K562 (cell line): Measurements from ENCODE around the gene SLC17A9. TPM values are rescaled to one million over a fixed set of nuclear protein-coding genes. Genes with fewer than 3 reads are reported as not detected.

ENCODE experiments used
- ATAC-seq: fragments of 200-7000 bp; cut with Tn5 transposase; 3 replicates; pipeline ENCODE4 v1.9.1; 2020; ENCODE audit warnings: moderate library complexity
- BruUV-seq: library from RNA; stranded (reverse); fragments of 400-500 nt; replicated peaks from 2 replicates; lab custom pipeline; 2021; lab: Mats Ljungman, UMichigan
- CTCF ChIA-PET: fragments of 300-600 bp; formaldehyde crosslinking; extraction: SDS; loops from one replicate; lab custom pipeline; 2021; ENCODE audit warnings: low intra/inter-chr PET ratio; lab: Yijun Ruan, JAX
- POLR2A ChIA-PET: fragments of 300-600, 350-650 bp; sonication (Branson Sonifier 250); formaldehyde crosslinking; extraction: SDS; loops from one replicate; lab custom pipeline; 2021; ENCODE audit warnings: antibody characterized with exemption, inconsistent platforms; lab: Yijun Ruan, JAX
- DNase-seq, 4 experiments: peaks; one replicate each; pipeline versions ENCODE4 v3.0.0 to v3.0.0-alpha.2; 2011 to 2018; ENCODE audit warnings: low spot score in 3 of 4, mixed read lengths in 3 of 4; ENCODE audit errors: extremely low read depth in 1 of 4
- FAIRE-seq: peaks from 2 replicates; lab custom pipeline; 2011; peaks lifted over from hg19 to GRCh38; lab: Jason Lieb, UNC
- H2AFZ ChIP-seq: 2 replicates; pipeline ENCODE4 v1.6.0; 2011; ENCODE audit warnings: low read depth, low read length, control low read depth, inconsistent platforms
- H3K27ac ChIP-seq: fragments of 200-600 bp; 3 replicates; pipeline ENCODE4 v1.8.0; 2011; ENCODE audit warnings: low read depth, mild to moderate bottlenecking, control low read depth, inconsistent platforms, low read length, moderate library complexity, mixed read lengths; ENCODE audit errors: extremely low read depth
- H3K27me3 ChIP-seq, 2 experiments: fragments of 300-600 bp in 1 of 2; 2 replicates in 1 of 2; 3 replicates in 1 of 2; pipeline versions ENCODE4 v1.6.0 to v1.8.0; 2011; ENCODE audit warnings: inconsistent platforms in 2 of 2, low read length in 2 of 2, mild to moderate bottlenecking in 1 of 2, mixed read lengths in 1 of 2, moderate library complexity in 1 of 2; ENCODE audit not compliant: control insufficient read depth in 2 of 2, insufficient read depth in 2 of 2
- H3K36me3 ChIP-seq: fragments of 300-600 bp; 3 replicates; pipeline ENCODE4 v1.8.0; 2011; ENCODE audit warnings: mild to moderate bottlenecking, low read length, inconsistent platforms; ENCODE audit not compliant: control insufficient read depth, insufficient read depth
- H3K4me1 ChIP-seq, 2 experiments: fragments of 200-600 bp in 1 of 2; replicated peaks in 1 of 2; 2 replicates in 1 of 2; 3 replicates in 1 of 2; pipeline versions ENCODE4 v1.5.1 to v1.8.0; 2011; ENCODE audit warnings: inconsistent platforms in 2 of 2, low read length in 2 of 2, mild to moderate bottlenecking in 1 of 2, mixed read lengths in 1 of 2, moderate library complexity in 1 of 2; ENCODE audit not compliant: control insufficient read depth in 2 of 2, insufficient read depth in 2 of 2
- H3K4me2 ChIP-seq: 2 replicates; pipeline ENCODE4 v1.6.1; 2011; ENCODE audit warnings: low read length, control low read depth, inconsistent platforms, mixed read lengths; ENCODE audit not compliant: insufficient read depth
- H3K4me3 ChIP-seq: fragments of 200-600 bp; sonication (generic), shearing (Covaris generic); 2 replicates; pipeline ENCODE4 v1.5.1; 2016; ENCODE audit warnings: control low read depth, inconsistent platforms
- H3K79me2 ChIP-seq: fragments of 200-600 bp; 3 replicates; pipeline ENCODE4 v1.8.0; 2011; ENCODE audit warnings: low read length, inconsistent platforms; ENCODE audit not compliant: control insufficient read depth, insufficient read depth
- H3K9ac ChIP-seq, 2 experiments: 2 replicates each; pipeline versions ENCODE4 v1.6.0 to v1.6.1; 2011; ENCODE audit warnings: low read depth in 2 of 2, low read length in 2 of 2, control low read depth in 1 of 2, inconsistent platforms in 1 of 2, mild to moderate bottlenecking in 1 of 2, mixed read lengths in 1 of 2; ENCODE audit not compliant: insufficient read depth in 1 of 2
- H3K9me1 ChIP-seq: one replicate; pipeline ENCODE4 v1.6.0; 2011; ENCODE audit warnings: inconsistent platforms, mild to moderate bottlenecking, low read length, moderate library complexity; ENCODE audit not compliant: control insufficient read depth, insufficient read depth
- H3K9me3 ChIP-seq: replicated peaks from 2 replicates; pipeline ENCODE4 v1.5.1; 2011; ENCODE audit warnings: low read depth, low read length, inconsistent platforms; ENCODE audit not compliant: control insufficient read depth, insufficient read depth
- H4K20me1 ChIP-seq: replicated peaks from 2 replicates; pipeline ENCODE4 v1.6.1; 2011; ENCODE audit warnings: low read length, inconsistent platforms, mixed read lengths; ENCODE audit not compliant: control insufficient read depth, insufficient read depth
- ARID2 ChIP-seq: fragments of 450-650 bp; IDR thresholded peaks from 2 replicates; pipeline ENCODE4 v1.6.1; 2017; ENCODE audit warnings: antibody characterized with exemption, mild to moderate bottlenecking
- DPF2 ChIP-seq: fragments of 450-650 bp; IDR thresholded peaks from 2 replicates; pipeline ENCODE4 v1.6.1; 2016
- MEF2A ChIP-seq: IDR thresholded peaks from 2 replicates; pipeline ENCODE4 v1.6.1; 2011; ENCODE audit warnings: low read depth, mild to moderate bottlenecking, low read length, moderate library complexity; ENCODE audit not compliant: control insufficient read depth
- PTBP1 ChIP-seq: fragments of 200-400 bp; formaldehyde crosslinking; IDR thresholded peaks from 2 replicates; pipeline ENCODE4 v1.6.1; 2017; ENCODE audit warnings: low read depth, low read length
- RBM14 ChIP-seq: fragments of 200-400 bp; formaldehyde crosslinking; IDR thresholded peaks from 2 replicates; pipeline ENCODE4 v1.6.1; 2018; ENCODE audit warnings: low read depth, mild to moderate bottlenecking, low read length, moderate library complexity, borderline replicate concordance; ENCODE audit not compliant: insufficient read depth
- WGBS: fragments of 100-300 bp; shearing (Covaris generic); methylation state at CpG from one replicate; pipeline ENCODE4 v1.1.6; 2016; ENCODE audit warnings: low coverage, mixed read lengths; ENCODE audit not compliant: insufficient coverage; ENCODE audit errors: missing lambda C conversion rate; 5-methylcytosine and 5-hydroxymethylcytosine counted together
- in situ Hi-C: fragments of 300-500 bp; cut with MboI; formaldehyde crosslinking; loops from 4 replicates; pipeline ENCODE4 v1.15.0; 2018; ENCODE audit warnings: inconsistent platforms, mixed read lengths
- intact Hi-C: fragments of 100-400 bp; cut with micrococcal nuclease; formaldehyde crosslinking; loops from 2 replicates; pipeline ENCODE4 v1.14.2; 2022
- polyA plus RNA-seq, 8 experiments: library from polyadenylated mRNA; depleted of rRNA in 4 of 8; stranded (reverse) in 5 of 8; unstranded in 3 of 8; fragments of >200 nt; fragmentation: Nextera tagmentation in 2 of 8; fragmentation: Illumina TruSeq in 1 of 8; extraction: Ambion mirVana in 2 of 8; extraction: Trizol in 1 of 8; gene quantifications; 2 replicates each; pipeline versions ENCODE4 v1.2.1 to v1.2.3, GENCODE V29; 2011 to 2014; ENCODE audit warnings: inconsistent platforms in 1 of 8, missing spikeins in 1 of 8
- total RNA-seq, 7 experiments: library from RNA; depleted of rRNA in 6 of 7; stranded (reverse); fragments of >200 nt in 6 of 7; fragmentation: Illumina TruSeq in 2 of 7; extraction: Trizol in 2 of 7; gene quantifications; 2 replicates each; pipeline versions ENCODE4 v1.2.1 to v1.2.3, GENCODE V29; 2011 to 2021; ENCODE audit warnings: low replicate concordance in 1 of 7
- TF ChIP-seq, protein P1 (sequence below): fragments of 250-450 bp; sonication (Bioruptor Pico); IDR thresholded peaks from 2 replicates; pipeline ENCODE4 v1.4.0; 2020

SLC17A9 gene
- total and polyA plus RNA-seq, 9 of the 15 experiments (the other 6 are each of a cell fraction or from before 2014, with no cell fraction given): 0.04 to 0.31 TPM; not detected in 7

GRCh38 chr20:62916703-62917476, 35.6 kb upstream of the SLC17A9 start:
- no peak overlapping the region; a peak in 1 of 4 replicates for H3K9ac ChIP-seq
- 54% methylated on average over 10 of the region's 10 CpGs for WGBS
- peaks cover 12% of the 10 kb centered on the region for H3K9me1 ChIP-seq
- peaks cover 64% of the 10 kb centered on the region for H4K20me1 ChIP-seq
- ATAC-seq: no peak
- peaks cover 99% of the 10 kb centered on the region for H3K79me2 ChIP-seq
- in situ Hi-C loops (no loop called here), intact Hi-C loops (no loop called here)
- no peaks in the 10 kb centered on the region for H3K9me3 ChIP-seq
- DNase-seq: no peak
- peaks cover 20 to 32% of the 10 kb centered on the region in 2 experiments; a peak in 3 of 5 replicates for H3K4me1 ChIP-seq
- TF ChIP-seq PTBP1: no peak
- TF ChIP-seq ARID2: no peak
- no peak for TF ChIP-seq RBM14
- TF ChIP-seq DPF2: 0 out of 2 replicates have a peak, but pooled peaks have one; percentile 17
- TF ChIP-seq, protein P1, sequence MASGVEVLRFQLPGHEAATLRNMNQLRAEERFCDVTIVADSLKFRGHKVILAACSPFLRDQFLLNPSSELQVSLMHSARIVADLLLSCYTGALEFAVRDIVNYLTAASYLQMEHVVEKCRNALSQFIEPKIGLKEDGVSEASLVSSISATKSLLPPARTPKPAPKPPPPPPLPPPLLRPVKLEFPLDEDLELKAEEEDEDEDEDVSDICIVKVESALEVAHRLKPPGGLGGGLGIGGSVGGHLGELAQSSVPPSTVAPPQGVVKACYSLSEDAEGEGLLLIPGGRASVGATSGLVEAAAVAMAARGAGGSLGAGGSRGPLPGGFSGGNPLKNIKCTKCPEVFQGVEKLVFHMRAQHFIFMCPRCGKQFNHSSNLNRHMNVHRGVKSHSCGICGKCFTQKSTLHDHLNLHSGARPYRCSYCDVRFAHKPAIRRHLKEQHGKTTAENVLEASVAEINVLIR (CRISPR knock-in tag): no peak
- no peak for TF ChIP-seq MEF2A
- CTCF ChIA-PET: no interaction called here
- no peak overlapping the region for H2AFZ ChIP-seq
- TSS peak; percentile 5 for BruUV-seq
- POLR2A ChIA-PET: interaction anchor here (0.9 to 6.5 kb wide), 8 partner anchors 8 to 42 kb away, joined by 3 to 45 read pairs (median 4); partner anchors contain the start of genes DIDO1 and GID8
- FAIRE-seq: no peak
- no peaks in the 10 kb centered on the region for H3K27me3 ChIP-seq
- no peak overlapping the region for H3K4me3 ChIP-seq
- peaks cover 32% of the 10 kb centered on the region for H3K36me3 ChIP-seq
- H3K4me2 ChIP-seq: peak overlapping the region; percentile 23; the same call in 1 of the 2 replicates
- H3K27ac ChIP-seq: no peak overlapping the region
